Uterus (tissue), 4 donors: Measurements from ENCODE around the gene FAM229A. TPM values are rescaled to one million over a fixed set of nuclear protein-coding genes. Genes with fewer than 3 reads are reported as not detected.

Experiments used
- DNase-seq, 2 donors: peaks; one replicate each; pipeline ENCODE4 v3.0.0-alpha.2; 2019 to 2020
- H3K27ac ChIP-seq, 2 donors: fragments of 200-600 bp; sonication (generic); 1 replicate in 1 of 2; 2 replicates in 1 of 2; pipeline ENCODE4 v1.5.1; 2016 to 2018
- H3K27me3 ChIP-seq, 2 donors: fragments of 200-600 bp; sonication (generic); one replicate each; pipeline ENCODE4 v1.5.1; 2018 to 2019; ENCODE audit warnings: control low read depth in 1 of 2
- H3K36me3 ChIP-seq, 2 donors: fragments of 200-600 bp; sonication (generic); one replicate each; pipeline ENCODE4 v1.5.1; 2019; ENCODE audit warnings: control low read depth in 1 of 2
- H3K4me1 ChIP-seq, 2 donors: fragments of 200-600 bp; sonication (generic); one replicate each; pipeline ENCODE4 v1.5.1; 2018 to 2019; ENCODE audit warnings: control low read depth in 1 of 2
- H3K4me3 ChIP-seq, 2 donors: fragments of 200-600 bp; sonication (generic); 1 replicate in 1 of 2; 2 replicates in 1 of 2; pipeline ENCODE4 v1.5.1; 2018 to 2019; ENCODE audit warnings: mild to moderate bottlenecking in 1 of 2
- H3K9me3 ChIP-seq, 2 donors: fragments of 200-600 bp; sonication (generic); one replicate each; pipeline ENCODE4 v1.5.1; 2019; ENCODE audit warnings: control low read depth in 1 of 2
- POLR2A ChIP-seq, 2 donors: fragments of 450-650 bp; IDR thresholded peaks; one replicate each; pipeline ENCODE4 v1.6.1; 2016; ENCODE audit warnings: antibody characterized with exemption in 2 of 2, mild to moderate bottlenecking in 1 of 2, moderate library complexity in 1 of 2
- intact Hi-C: fragments of 100-400 bp; cut with DNase I; formaldehyde crosslinking; loops from one replicate; pipeline ENCODE4 v1.15.1; 2023; ENCODE audit warnings: low total_unique reads
- total RNA-seq, 4 donors: library from RNA; depleted of rRNA in 3 of 4; stranded (reverse); fragments of >200 nt in 3 of 4; gene quantifications; one replicate each; pipeline versions ENCODE4 v1.1.0 to v1.2.4, GENCODE V29; 2014 to 2023
- TF ChIP-seq, protein P1 (sequence below), 4 experiments: fragments of 200-600 bp in 2 of 4; fragments of 450-650 bp in 2 of 4; sonication (generic) in 2 of 4; IDR thresholded peaks; one replicate each; pipeline ENCODE4 v1.5.1; 2016 to 2019; ENCODE audit warnings: antibody characterized with exemption in 4 of 4, mild to moderate bottlenecking in 2 of 4, moderate library complexity in 1 of 4
- donor health status: DM: yes; HTN: yes; CAD: no.

Gene FAM229A
- total RNA-seq, 4 donors from 2014 or later: 5.2 to 20.2 (median 14.4) TPM; not detected in 1

DNA sequence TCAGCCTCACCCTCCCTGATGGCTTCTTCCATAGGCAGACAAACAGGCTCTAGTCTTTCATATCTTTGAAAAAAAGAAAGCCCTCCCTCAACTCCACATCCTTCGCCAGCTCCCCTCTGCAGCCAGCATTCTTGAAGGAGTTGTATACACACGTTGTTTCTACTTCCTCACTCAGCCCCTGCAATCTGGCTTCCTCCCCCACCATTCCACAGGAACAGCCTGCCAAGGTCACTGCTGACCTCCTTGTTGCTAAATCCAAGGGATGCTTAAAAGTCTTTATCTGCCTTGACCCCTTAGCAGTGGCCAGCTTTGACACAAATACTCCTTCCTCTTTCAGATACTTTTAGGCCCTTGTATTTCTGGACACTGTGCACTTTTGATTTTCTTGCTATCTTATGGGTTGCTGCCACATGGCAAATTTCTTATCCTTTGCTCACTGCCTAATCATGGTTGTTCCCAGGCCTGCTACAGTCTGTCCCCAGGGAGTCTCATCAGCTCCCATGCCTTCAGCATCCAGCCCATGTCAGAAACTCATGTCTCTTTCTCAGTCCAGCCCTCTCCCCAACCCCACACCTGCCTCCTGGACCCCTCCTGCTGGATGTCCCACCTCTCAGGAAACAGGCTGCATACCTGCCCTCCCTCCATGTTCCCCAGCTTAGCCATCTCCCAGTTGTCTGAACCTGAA lies 8.3 kb downstream of the FAM229A start:
- Histone ChIP-seq H3K27me3 (no peaks in the 10 kb centered on the region), H3K9me3 (no peaks in the 10 kb centered on the region), H3K4me1 (peaks cover 12 to 28% of the 10 kb centered on the region in 2 donors), H3K36me3 (no peaks in the 10 kb centered on the region), H3K27ac (peak overlapping the region; percentile 90 to 96), H3K4me3 (no peak overlapping the region)
- intact Hi-C loops: no loop called here
- no peak for TF ChIP-seq POLR2A (IDR thresholded peaks at IDR 0.05)
- TF ChIP-seq, protein P1, sequence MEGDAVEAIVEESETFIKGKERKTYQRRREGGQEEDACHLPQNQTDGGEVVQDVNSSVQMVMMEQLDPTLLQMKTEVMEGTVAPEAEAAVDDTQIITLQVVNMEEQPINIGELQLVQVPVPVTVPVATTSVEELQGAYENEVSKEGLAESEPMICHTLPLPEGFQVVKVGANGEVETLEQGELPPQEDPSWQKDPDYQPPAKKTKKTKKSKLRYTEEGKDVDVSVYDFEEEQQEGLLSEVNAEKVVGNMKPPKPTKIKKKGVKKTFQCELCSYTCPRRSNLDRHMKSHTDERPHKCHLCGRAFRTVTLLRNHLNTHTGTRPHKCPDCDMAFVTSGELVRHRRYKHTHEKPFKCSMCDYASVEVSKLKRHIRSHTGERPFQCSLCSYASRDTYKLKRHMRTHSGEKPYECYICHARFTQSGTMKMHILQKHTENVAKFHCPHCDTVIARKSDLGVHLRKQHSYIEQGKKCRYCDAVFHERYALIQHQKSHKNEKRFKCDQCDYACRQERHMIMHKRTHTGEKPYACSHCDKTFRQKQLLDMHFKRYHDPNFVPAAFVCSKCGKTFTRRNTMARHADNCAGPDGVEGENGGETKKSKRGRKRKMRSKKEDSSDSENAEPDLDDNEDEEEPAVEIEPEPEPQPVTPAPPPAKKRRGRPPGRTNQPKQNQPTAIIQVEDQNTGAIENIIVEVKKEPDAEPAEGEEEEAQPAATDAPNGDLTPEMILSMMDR (IDR thresholded peaks at IDR 0.05): no peak
- peak; percentile 92 for DNase-seq

DNA sequence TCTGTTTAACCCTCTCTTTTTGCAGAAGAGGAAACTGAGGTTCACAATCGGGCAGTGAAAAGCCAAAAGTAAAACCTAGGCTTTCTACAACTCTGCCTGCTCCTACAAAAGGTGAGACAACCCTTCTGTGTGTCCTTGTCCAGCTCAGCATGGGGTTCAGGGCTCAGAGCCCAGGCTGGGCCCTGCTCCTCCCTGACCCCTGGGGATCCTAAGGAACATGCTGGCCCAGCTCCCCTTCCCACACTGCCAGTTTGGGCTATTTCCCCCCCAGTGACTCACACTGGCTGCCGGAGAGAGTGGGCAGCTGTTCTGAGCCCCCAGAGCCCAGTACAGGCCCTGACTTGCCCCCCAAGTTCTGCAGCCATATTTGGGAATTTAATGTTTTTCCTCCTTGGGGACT lies 8.9 kb downstream of the FAM229A start:
- DNase-seq: peak in 1 of 2 donors; percentile 52
- Histone ChIP-seq H3K4me3 (no peak overlapping the region), H3K4me1 (peaks cover 12 to 28% of the 10 kb centered on the region in 2 donors), H3K27ac (peak overlapping the region; percentile 90 to 96), H3K27me3 (no peaks in the 10 kb centered on the region), H3K9me3 (no peaks in the 10 kb centered on the region), H3K36me3 (no peaks in the 10 kb centered on the region)
- intact Hi-C loops: no loop called here
- TF ChIP-seq POLR2A (IDR thresholded peaks at IDR 0.05): no peak
- TF ChIP-seq, protein P1 (IDR thresholded peaks at IDR 0.05): no peak

DNA sequence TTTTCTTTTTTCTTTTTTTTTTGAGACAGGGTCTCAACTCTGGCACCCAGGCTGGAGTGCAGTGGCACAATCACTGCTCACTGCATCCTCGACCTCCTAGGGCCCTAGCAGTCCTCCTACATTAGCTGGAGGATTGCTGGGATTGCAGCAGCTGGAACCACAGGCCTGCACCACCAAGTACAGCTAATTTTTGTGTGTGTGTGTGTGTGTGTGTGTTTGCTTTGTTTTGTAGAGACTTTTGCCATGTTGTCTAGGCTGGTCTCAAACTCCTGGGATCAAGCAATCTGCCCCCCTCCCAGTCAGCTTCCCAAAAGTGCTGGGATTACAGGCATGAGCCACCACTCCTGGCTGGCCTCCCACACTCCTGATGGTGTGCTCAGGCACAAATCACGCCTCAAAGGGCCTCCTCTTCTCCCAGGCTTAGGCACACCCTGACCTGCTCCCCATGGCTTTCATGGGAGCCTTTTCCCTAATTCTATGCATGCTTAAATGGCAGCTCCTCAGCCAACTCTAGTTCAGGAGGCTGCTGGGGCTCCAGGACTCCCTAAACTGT lies 9.4 kb downstream of the FAM229A start:
- H3K27ac ChIP-seq: peak overlapping the region; percentile 90 to 96
- no peaks in the 10 kb centered on the region for H3K27me3 ChIP-seq
- H3K36me3 ChIP-seq: no peaks in the 10 kb centered on the region
- no peak overlapping the region for H3K4me3 ChIP-seq
- no peaks in the 10 kb centered on the region for H3K9me3 ChIP-seq
- intact Hi-C loops: no loop called here
- TF ChIP-seq, protein P1 (IDR thresholded peaks at IDR 0.05): no peak
- TF ChIP-seq POLR2A (IDR thresholded peaks at IDR 0.05): no peak
- H3K4me1 ChIP-seq: peaks cover 12 to 28% of the 10 kb centered on the region in 2 donors
- DNase-seq: no peak

DNA sequence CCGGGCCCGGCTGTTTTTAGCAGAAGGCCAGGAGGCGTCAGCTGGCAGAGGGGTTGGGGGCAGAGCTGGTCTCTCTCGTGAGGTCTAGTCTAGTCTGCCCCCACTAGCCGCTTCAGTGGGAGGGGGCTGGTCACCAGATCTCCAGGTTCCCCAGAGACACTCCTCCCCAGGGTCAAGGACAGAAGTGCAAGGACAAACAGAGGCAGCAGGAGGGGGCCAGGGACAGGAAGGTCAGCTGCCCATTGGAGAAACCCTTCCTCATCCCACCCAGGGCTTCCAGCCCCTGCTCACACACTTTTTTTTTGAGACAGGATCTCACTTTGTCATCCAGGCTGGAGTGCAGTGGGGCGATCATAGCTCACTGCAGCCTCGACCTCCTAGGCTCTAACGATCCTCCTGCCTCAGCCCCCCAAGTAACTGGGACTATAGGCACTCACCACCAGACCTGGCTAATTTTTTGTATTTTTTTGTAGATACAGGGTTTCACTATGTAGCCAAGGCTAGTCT lies 10.0 kb downstream of the FAM229A start:
- Histone ChIP-seq H3K9me3 (no peaks in the 10 kb centered on the region), H3K4me3 (peak overlapping the region; percentile 42 to 69), H3K36me3 (no peaks in the 10 kb centered on the region), H3K27ac (peak overlapping the region; percentile 90 to 96), H3K27me3 (no peaks in the 10 kb centered on the region), H3K4me1 (peaks cover 12 to 28% of the 10 kb centered on the region in 2 donors)
- no peak for DNase-seq
- TF ChIP-seq, protein P1 (IDR thresholded peaks at IDR 0.05): no peak
- TF ChIP-seq POLR2A (IDR thresholded peaks at IDR 0.05): no peak
- intact Hi-C loops: no loop called here
